Chondrocyte (in vitro differentiated cells): ENCODE measurements around the gene SUSD1. TPM values are rescaled to one million over a fixed set of nuclear protein-coding genes. Genes with fewer than 3 reads are reported as not detected.
"Not testable (repeated sequence)": the region's sequence is repeated elsewhere in the genome, so short reads cannot be mapped to it uniquely, and the experiment has no call there.

Experiments used
- DNase-seq: peaks from one replicate; pipeline ENCODE4 v3.0.0; 2021; ENCODE audit warnings: mixed read lengths, low spot score
- H3K27ac Mint-ChIP-seq: one replicate; pipeline ENCODE4 v1.8.0; 2021; ENCODE audit warnings: mild to moderate bottlenecking, moderate library complexity, mixed read lengths; ENCODE audit not compliant: unreplicated experiment
- H3K27me3 Mint-ChIP-seq: 2 replicates; pipeline ENCODE4 v1.8.0; 2021; ENCODE audit warnings: low read depth, mixed read lengths
- H3K36me3 Mint-ChIP-seq: 2 replicates; pipeline ENCODE4 v1.8.0; 2021; ENCODE audit warnings: low read depth, mixed read lengths
- H3K4me1 Mint-ChIP-seq: 2 replicates; pipeline ENCODE4 v1.8.0; 2021; ENCODE audit warnings: low read depth, mild to moderate bottlenecking, mixed read lengths
- H3K4me3 Mint-ChIP-seq: one replicate; pipeline ENCODE4 v1.8.0; 2021; ENCODE audit warnings: mild to moderate bottlenecking, moderate library complexity, mixed read lengths; ENCODE audit not compliant: unreplicated experiment
- H3K9me3 Mint-ChIP-seq: 2 replicates; pipeline ENCODE4 v1.8.0; 2021; ENCODE audit warnings: low read depth, mixed read lengths
- total RNA-seq: library from RNA; stranded (reverse); gene quantifications from 3 replicates; pipeline ENCODE4 v1.2.1, GENCODE V29; 2021
- TF ChIP-seq, protein P1 (sequence below): fragments of 200-600 bp; sonication (generic); IDR thresholded peaks from 2 replicates; pipeline ENCODE4 v1.5.0; 2021; ENCODE audit warnings: antibody characterized with exemption, mild to moderate bottlenecking, moderate library complexity

Gene SUSD1
- total RNA-seq, 1 donor from 2014 or later: 29.6 TPM

DNA sequence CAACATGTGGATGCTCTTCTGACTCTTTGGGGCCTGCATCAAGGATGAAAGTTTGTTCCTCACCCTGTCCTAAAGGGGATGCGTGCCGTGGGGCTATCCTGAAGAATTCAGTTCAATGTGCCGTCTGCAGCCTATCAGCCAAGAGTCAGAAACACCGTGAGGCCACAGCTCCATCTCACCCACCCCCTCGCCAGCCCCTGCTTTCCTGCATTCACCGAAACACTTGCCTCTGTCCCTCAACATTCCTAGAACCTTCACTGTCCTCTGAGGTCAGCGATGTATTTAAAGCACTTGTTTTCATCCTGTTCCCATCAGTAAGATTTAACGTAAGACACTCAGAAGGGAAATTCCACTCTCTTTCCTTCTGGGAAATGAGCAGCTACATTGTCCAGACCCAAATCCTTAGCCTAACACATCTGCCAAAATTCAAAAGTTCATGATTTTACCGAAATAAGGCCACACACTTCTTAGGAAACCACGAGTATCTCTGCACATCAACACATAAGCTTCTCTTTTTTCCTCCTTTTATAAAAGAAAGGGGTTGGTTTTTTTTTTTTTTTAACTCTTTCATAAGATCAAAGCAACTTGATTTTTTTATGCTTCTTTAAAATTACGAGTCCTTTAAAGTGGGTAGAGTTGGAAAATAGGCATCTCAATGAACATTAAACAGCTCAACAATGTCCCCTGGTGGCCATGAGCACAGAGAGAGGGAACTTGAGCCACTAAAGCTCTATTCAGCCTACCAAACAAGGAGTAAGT lies 100.7 kb downstream of the SUSD1 start:
- H3K4me3 Mint-ChIP-seq: peak overlapping the region; percentile 36
- DNase-seq: no peak
- no peaks in the 10 kb centered on the region for H3K27me3 Mint-ChIP-seq

DNA sequence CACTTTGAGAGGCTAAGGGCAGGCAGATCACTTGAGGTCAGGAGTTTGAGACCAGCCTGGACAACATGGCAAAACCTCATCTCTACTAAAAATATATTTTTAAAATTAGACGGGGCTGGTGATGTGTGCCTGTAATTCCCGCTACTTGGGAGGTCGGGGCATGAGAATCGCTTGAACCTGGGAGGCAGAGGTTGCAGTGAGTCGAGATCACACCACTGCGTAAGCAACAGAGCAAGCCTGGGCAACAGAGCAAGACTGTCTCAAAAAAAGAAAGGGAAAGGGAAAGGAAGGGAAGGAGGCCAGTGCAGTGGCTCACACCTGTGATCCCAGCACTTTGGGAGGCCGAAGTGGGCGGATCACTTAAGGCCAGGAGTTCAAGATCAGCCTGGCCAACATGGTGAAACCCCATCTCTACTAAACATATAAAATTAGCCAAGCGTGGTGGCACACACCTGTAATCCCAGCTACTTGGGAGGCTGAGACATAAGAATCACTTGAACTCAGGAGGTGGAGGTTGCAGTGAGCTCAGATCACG lies 101.4 kb downstream of the SUSD1 start:
- not testable (repeated sequence) for H3K9me3 Mint-ChIP-seq, DNase-seq, H3K36me3 Mint-ChIP-seq, H3K27me3 Mint-ChIP-seq
- H3K4me3 Mint-ChIP-seq: peak overlapping the region; percentile 35
- peak overlapping the region; percentile 90 for H3K27ac Mint-ChIP-seq
- peaks cover 30% of the 10 kb centered on the region for H3K4me1 Mint-ChIP-seq

More for the DNA sequence above, 100.7 kb downstream of the SUSD1 start:
- Mint-ChIP-seq H3K27ac (peak overlapping the region; percentile 90), H3K36me3 (no peaks in the 10 kb centered on the region), H3K9me3 (no peaks in the 10 kb centered on the region), H3K4me1 (peaks cover 30% of the 10 kb centered on the region)
- TF ChIP-seq, protein P1, sequence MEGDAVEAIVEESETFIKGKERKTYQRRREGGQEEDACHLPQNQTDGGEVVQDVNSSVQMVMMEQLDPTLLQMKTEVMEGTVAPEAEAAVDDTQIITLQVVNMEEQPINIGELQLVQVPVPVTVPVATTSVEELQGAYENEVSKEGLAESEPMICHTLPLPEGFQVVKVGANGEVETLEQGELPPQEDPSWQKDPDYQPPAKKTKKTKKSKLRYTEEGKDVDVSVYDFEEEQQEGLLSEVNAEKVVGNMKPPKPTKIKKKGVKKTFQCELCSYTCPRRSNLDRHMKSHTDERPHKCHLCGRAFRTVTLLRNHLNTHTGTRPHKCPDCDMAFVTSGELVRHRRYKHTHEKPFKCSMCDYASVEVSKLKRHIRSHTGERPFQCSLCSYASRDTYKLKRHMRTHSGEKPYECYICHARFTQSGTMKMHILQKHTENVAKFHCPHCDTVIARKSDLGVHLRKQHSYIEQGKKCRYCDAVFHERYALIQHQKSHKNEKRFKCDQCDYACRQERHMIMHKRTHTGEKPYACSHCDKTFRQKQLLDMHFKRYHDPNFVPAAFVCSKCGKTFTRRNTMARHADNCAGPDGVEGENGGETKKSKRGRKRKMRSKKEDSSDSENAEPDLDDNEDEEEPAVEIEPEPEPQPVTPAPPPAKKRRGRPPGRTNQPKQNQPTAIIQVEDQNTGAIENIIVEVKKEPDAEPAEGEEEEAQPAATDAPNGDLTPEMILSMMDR: peak; percentile 99

DNA sequence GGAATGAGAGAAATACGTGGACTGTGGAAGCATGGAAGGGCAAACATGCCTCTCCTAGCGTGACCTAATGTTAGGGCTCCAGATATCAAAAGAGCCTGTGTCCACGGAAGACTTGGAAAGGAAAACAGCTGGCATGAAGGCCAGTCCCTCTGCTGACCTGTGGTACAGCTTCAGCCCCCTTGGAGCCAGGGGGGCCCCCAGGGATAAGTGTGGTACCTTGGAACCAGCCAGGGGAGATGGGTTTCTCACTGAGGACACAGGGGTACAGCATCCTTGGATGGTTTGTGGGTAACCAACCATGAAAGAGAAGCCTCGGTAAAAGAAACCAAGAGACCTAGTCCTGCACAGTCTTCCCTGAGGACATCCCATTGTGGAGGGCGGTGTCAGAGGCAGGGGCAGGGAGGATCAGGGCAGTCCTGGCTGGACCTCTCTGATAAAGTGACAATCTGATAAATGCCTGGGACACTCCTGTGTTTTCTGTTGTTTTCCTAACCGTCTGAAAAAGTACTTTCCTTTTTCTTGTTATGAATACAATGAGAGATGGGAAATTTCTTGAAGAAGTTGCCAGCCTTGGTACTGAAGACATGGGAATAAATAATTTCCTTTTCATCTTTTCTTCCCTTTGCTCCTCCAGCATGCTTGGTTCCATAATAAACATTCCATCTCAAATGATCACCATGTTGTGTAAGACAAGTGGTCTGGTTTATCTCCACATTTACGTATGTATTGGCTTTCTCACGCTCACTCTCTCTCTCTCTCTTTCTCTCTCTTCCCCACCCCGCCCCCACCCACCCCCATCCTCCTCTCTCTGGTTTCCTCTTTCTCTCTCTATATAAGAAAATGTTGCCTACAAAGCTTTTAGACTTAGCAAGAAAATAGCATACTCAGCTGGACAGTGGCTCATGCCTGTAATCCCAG lies 102.1 kb downstream of the SUSD1 start:
- peak overlapping the region; percentile 90 for H3K27ac Mint-ChIP-seq
- no peak for DNase-seq
- TF ChIP-seq, protein P1: no peak
- no peaks in the 10 kb centered on the region for H3K9me3 Mint-ChIP-seq
- H3K36me3 Mint-ChIP-seq: peaks cover 5% of the 10 kb centered on the region
- H3K4me3 Mint-ChIP-seq: peak overlapping the region; percentile 35
- H3K4me1 Mint-ChIP-seq: peaks cover 30% of the 10 kb centered on the region
- H3K27me3 Mint-ChIP-seq: no peaks in the 10 kb centered on the region

GRCh38 chr9:112069318-112070169 lies 105.6 kb downstream of the SUSD1 start:
- Mint-ChIP-seq H3K27ac (no peak overlapping the region), H3K4me3 (no peak overlapping the region), H3K4me1 (peaks cover 33% of the 10 kb centered on the region), H3K36me3 (peaks cover 5% of the 10 kb centered on the region), H3K9me3 (no peaks in the 10 kb centered on the region), H3K27me3 (no peaks in the 10 kb centered on the region)
- TF ChIP-seq, protein P1: no peak
- no peak for DNase-seq

GRCh38 chr9:112065806-112066606 lies 109.1 kb downstream of the SUSD1 start:
- peaks cover 20% of the 10 kb centered on the region for H3K4me1 Mint-ChIP-seq
- TF ChIP-seq, protein P1: no peak
- DNase-seq: no peak
- H3K4me3 Mint-ChIP-seq: no peak overlapping the region
- H3K36me3 Mint-ChIP-seq: peaks cover 7% of the 10 kb centered on the region
- no peaks in the 10 kb centered on the region for H3K9me3 Mint-ChIP-seq
- H3K27me3 Mint-ChIP-seq: no peaks in the 10 kb centered on the region
- peak overlapping the region; percentile 71 for H3K27ac Mint-ChIP-seq
